Heart right ventricle (tissue), 16 donors: ENCODE results near the gene LRIT1. TPM values are rescaled to one million over a fixed set of nuclear protein-coding genes. Genes with fewer than 3 reads are reported as not detected.
A peak's percentile ranks its signal among the peaks of the same experiment; 100 is the strongest.

Source experiments
- ATAC-seq, 8 donors: fragments of 200-7000 bp; cut with Tn5 transposase; one replicate each; pipeline ENCODE4 v1.9.1; 2020; ENCODE audit warnings: mild to moderate bottlenecking in 8 of 8, moderate library complexity in 8 of 8, moderate number of reproducible peaks in 1 of 8
- DNase-seq, 2 donors: peaks; one replicate each; pipeline ENCODE4 v3.0.0-alpha.2; 2020
- H3K27ac ChIP-seq, 10 donors: fragments of 200-600 bp; sonication (generic) in 2 of 10; one replicate each; pipeline versions ENCODE4 v1.5.0 to v1.8.0; 2020 to 2022; ENCODE audit warnings: mild to moderate bottlenecking in 3 of 10
- H3K27me3 ChIP-seq, 7 donors: fragments of 200-600 bp; one replicate each; pipeline ENCODE4 v1.8.0; 2021 to 2022; ENCODE audit warnings: mild to moderate bottlenecking in 2 of 7
- H3K36me3 ChIP-seq, 9 donors: fragments of 200-600 bp; sonication (generic) in 1 of 9; one replicate each; pipeline versions ENCODE4 v1.5.0 to v1.8.0; 2020 to 2022; ENCODE audit warnings: mild to moderate bottlenecking in 2 of 9
- H3K4me1 ChIP-seq, 9 donors: fragments of 200-600 bp; sonication (generic) in 1 of 9; one replicate each; pipeline versions ENCODE4 v1.5.0 to v1.8.0; 2020 to 2022; ENCODE audit warnings: mild to moderate bottlenecking in 4 of 9
- H3K4me3 ChIP-seq, 10 donors: fragments of 200-600 bp; sonication (generic) in 2 of 10; one replicate each; pipeline versions ENCODE4 v1.5.0 to v1.8.0; 2020 to 2022; ENCODE audit warnings: mild to moderate bottlenecking in 7 of 10, moderate library complexity in 2 of 10
- H3K9me3 ChIP-seq, 11 donors: fragments of 200-600 bp in 10 of 11; sonication (generic) in 2 of 11; one replicate each; pipeline versions ENCODE4 v1.5.0 to v1.8.0; 2013 to 2022; ENCODE audit warnings: mild to moderate bottlenecking in 2 of 11, control low read depth in 1 of 11, moderate library complexity in 1 of 11
- CTCF ChIP-seq, 9 donors: fragments of 200-600 bp; sonication (generic) in 2 of 9; IDR thresholded peaks; one replicate each; pipeline versions ENCODE4 v1.5.0 to v1.8.0; 2021 to 2022; ENCODE audit warnings: antibody characterized with exemption in 9 of 9, mild to moderate bottlenecking in 5 of 9, moderate library complexity in 1 of 9
- WGBS, 2 donors: extraction: QIAGEN DNeasy Blood & Tissue Kit; methylation state at CpG; one replicate each; pipeline ENCODE4 v1.1.7; 2013; ENCODE audit warnings: inconsistent platforms in 1 of 2; 5-methylcytosine and 5-hydroxymethylcytosine counted together
- intact Hi-C, 10 donors: fragments of 100-400 bp; cut with DNase I; formaldehyde crosslinking; loops; one replicate each; pipeline versions ENCODE4 v1.11.1 to v1.14.2; 2022
- polyA plus RNA-seq, 2 donors: library from polyadenylated mRNA; stranded (reverse); fragments of 200-250 nt; gene quantifications; one replicate each; pipeline ENCODE4 v1.2.3, GENCODE V29; 2013
- total RNA-seq, 10 donors: library from RNA; stranded (reverse); fragmentation: NEBNext Ultra II Directional in 3 of 10; extraction: Animal tissue kit (Norgen Biotek cat#: 25700) in 3 of 10; gene quantifications; one replicate each; pipeline versions ENCODE4 v1.2.1 to v1.2.4, GENCODE V29; 2021 to 2023
- donor health status: Arrhythmogenic right ventricular cardiomyopathy.
- donor health status: ischemic (EF 13 %, LVEDD 7.1; RV severe dilation, severe dysfunction).
- donor health status: healthy with polysubstance abuse.
- donor health status: DM: no; HTN: yes; CAD: no.
- donor health status: DM: no; HTN: no; CAD: no.
- donor health status: ischemic (EF 25% LVEDD 6.9; RV normal size, moderate dysfunction).
- donor health status: ischemic (EF 25% LVEDD 5.7; RV mildly dilated, moderate dysfunction).
- donor health status: healthy.
- donor health status: DM: yes; HTN: yes; CAD: no.
- donor health status: Ischemic cardiomyopathy.
- donor health status: ischemic (EF 35%, LVEDD 5.7; RV mildly dilated, moderate dysfunction).
- donor health status: nonischemic (EF 11% LVEDD 7.7; RV severe dilation, severe dysfunction).
- donor health status: DM: yes; HTN: yes; CAD: no.
- donor health status: PGD.
- donor health status: ischemic (EF 29% LVEDD 5.4; RV normal size, mild dysfunction).
- donor health status: nonischemic (EF 23%, LVEDD 6.1; RV moderate dilation, normal function).

Gene LRIT1
- total and polyA plus RNA-seq, 12 donors = 0.10 to 0.17 TPM; not detected in 10

- 83 to 96% methylated on average over 4 of the region's 4 CpGs for WGBS, 2 donors
- DNase-seq (no peak), ATAC-seq (no peak)
- Histone ChIP-seq H3K4me1 (no peaks in the 10 kb centered on the region), H3K27ac (no peak overlapping the region), H3K4me3 (no peak overlapping the region), H3K36me3 (no peaks in the 10 kb centered on the region), H3K27me3 (peaks cover 0 to 40% (median 13%) of the 10 kb centered on the region in 7 donors), H3K9me3 (no peaks in the 10 kb centered on the region)
- TF ChIP-seq CTCF (IDR thresholded peaks at IDR 0.05) = no peak
- intact Hi-C loops = no loop called here
Observed at GRCh38 chr10:84234479-84234878, 6.9 kb downstream of the LRIT1 start.

DNA sequence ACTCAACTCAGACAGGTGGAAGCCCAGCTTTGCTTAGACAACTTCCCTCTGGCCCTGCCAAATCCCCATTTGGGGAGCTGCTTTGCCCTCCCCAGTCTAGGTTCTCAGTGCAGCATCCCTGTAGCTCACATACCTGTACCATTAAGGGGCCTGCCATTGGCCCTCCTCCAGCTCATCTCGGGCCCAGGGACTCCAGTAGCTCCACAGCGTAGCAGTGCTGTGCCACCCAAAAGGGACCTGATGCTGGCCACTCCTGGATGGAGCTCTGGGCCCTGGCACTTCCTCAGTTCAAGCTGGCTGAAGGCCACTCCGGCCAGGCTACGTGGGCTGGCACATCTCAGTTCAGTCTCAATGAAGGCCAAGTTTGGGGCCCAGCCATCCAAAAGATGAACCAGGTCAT lies 7.4 kb downstream of the LRIT1 start:
- 82 to 85% methylated on average over 4 of the region's 4 CpGs for WGBS, 2 donors
- intact Hi-C loops = no loop called here
- TF ChIP-seq CTCF (IDR thresholded peaks at IDR 0.05) = no peak
- no peak for DNase-seq
- Histone ChIP-seq H3K9me3 (no peaks in the 10 kb centered on the region), H3K27ac (no peak overlapping the region), H3K4me3 (no peak overlapping the region), H3K36me3 (no peaks in the 10 kb centered on the region), H3K4me1 (no peaks in the 10 kb centered on the region), H3K27me3 (peaks cover 0 to 34% (median 13%) of the 10 kb centered on the region in 7 donors)
- ATAC-seq = no peak

DNA sequence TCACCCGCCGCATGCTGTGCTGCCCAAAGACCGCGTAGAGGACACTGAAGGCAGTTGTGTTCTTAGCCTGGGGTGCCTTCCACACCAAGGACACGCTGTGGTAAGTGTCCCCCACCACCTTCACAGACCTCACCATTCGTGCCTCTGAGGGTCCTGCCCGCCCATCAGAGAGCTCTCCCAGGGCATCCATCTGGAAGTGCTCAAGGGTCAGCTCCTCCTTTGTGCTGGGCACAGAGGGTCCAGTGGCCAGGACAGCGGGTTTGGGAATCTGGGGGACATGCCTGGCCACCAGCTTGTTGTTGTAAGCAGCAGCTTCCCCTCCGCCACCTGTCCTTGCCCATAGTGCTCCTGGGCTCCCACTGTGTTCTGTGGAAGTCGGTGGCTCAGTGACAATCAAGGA lies 9.0 kb downstream of the LRIT1 start:
- ATAC-seq = no peak
- no peaks in the 10 kb centered on the region for H3K36me3 ChIP-seq
- peaks cover 0 to 26% (median 13%) of the 10 kb centered on the region in 7 donors for H3K27me3 ChIP-seq
- no peaks in the 10 kb centered on the region for H3K4me1 ChIP-seq
- intact Hi-C loops = no loop called here
- DNase-seq = no peak
- no peaks in the 10 kb centered on the region for H3K9me3 ChIP-seq
- H3K4me3 ChIP-seq = no peak overlapping the region
- no peak overlapping the region for H3K27ac ChIP-seq
- no peak for TF ChIP-seq CTCF (IDR thresholded peaks at IDR 0.05)
- 82 to 84% methylated on average over 10 of the region's 10 CpGs for WGBS, 2 donors

DNA sequence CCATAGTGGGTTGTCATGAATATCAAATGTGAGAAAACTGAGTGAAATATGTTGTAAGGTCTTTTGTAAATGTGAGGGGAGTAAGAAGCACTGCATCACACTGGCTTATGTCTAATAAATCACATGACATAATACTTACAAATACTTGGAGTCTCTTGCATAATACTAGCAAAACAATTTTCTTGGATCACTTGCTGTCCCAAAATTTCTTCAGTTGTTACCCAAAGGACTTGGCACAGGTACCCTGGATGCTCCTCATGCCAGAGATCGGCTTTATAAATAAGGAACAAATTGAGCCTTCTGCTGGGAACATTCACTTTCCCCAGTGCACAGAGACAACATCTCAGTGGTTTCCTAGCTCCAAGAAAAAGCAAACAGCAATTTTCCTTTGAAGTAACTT lies 11.0 kb downstream of the LRIT1 start:
- Histone ChIP-seq H3K4me3 (no peak overlapping the region), H3K27me3 (peaks cover 0 to 18% (median 5%) of the 10 kb centered on the region in 7 donors), H3K36me3 (no peaks in the 10 kb centered on the region), H3K27ac (no peak overlapping the region), H3K4me1 (no peaks in the 10 kb centered on the region), H3K9me3 (no peaks in the 10 kb centered on the region)
- DNase-seq (no peak), ATAC-seq (peak in 1 of 8 donors; percentile 20)
- no peak for TF ChIP-seq CTCF (IDR thresholded peaks at IDR 0.05)
- intact Hi-C loops = no loop called here
- WGBS, 2 donors = 78 to 97% methylated on average over 1 of the region's 1 CpG
